ENCODE results near the gene GTPBP2. TPM values are rescaled to one million over a fixed set of nuclear protein-coding genes. Genes with fewer than 3 reads are reported as not detected.

Gene GTPBP2
- total and polyA plus RNA-seq, 2 of the 8 experiments (the other 6 are each of a cell fraction or from before 2014, with no cell fraction given), result 58.3 to 86.1 TPM

DNA sequence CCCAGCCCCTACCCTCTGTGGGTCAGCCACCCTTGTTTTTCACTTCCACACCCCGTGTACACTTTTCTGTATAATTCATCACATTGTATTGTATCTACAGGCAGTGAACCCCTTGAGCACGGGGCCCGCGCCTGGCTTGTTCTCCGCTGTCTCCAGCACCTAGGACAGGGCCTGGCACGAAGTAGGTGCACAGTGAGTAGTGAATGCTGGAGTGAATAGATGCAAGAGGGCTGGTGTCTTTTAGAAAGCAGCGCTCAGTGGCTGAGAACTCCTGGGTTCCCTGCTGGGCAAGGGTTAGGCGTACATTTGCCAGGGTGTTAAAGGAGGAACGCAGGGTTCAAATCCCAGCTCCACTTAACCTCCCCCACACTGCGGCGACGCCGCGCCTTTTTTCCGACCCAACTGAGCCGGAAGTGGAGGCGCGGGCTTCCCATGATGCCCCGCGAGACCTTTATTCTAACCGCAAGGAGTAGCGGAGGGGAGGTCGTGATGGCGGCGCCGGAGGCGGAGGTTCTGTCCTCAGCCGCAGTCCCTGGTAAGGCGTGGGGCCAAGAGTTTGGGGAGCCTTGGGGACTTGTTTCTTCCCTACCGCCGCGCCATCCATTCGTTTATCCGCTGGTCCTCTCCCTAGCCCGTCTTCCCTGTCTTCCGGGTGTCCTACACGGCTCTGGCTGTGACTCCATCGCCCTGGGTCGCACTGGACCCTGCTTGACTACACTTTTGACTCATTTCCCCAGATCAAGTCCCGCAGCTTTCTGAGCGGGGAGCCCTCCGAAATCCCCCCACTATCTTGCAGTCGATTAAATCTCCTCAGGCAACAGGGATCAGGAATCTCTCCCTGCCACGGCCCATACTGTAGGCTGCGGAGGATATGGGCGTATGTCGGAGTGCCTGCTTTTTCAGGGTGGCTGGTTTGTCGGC is 6.6 kb upstream of the GTPBP2 start, which contains the start of gene MAD2L1BP (continued):
- TF ChIP-seq CBX8 (IDR thresholded peaks at IDR 0.05; ENCODE audit: borderline replicate concordance, low read depth, low read length) (no peak), POLR2A (IDR thresholded peaks at IDR 0.05; ENCODE audit: control extremely low read depth in 1 of 2, low read depth in 2 of 2, low read length in 2 of 2) (peak; percentile 86 to 99), SUZ12 (IDR thresholded peaks at IDR 0.05; ENCODE audit: low read length) (no peak), TEAD4 (IDR thresholded peaks at IDR 0.05; ENCODE audit: low read depth, low read length) (no peak), CHD2 (IDR thresholded peaks at IDR 0.05; ENCODE audit: low read length) (peak; percentile 49; the same call in 1 of the 2 replicates), SIRT6 (IDR thresholded peaks at IDR 0.05; ENCODE audit: low read length) (no peak), SIN3A (conservative IDR thresholded peaks at IDR 0.05 in 1 of 2, IDR thresholded peaks at IDR 0.05 in 1 of 2; ENCODE audit: low read depth in 1 of 2, low read length in 2 of 2) (peak; percentile 45 to 81; a peak in 2 of 4 replicates), RXRA (IDR thresholded peaks at IDR 0.05; ENCODE audit: insufficient read depth, low read depth, low read length) (no peak), KDM4A (IDR thresholded peaks at IDR 0.05; ENCODE audit: low read depth, low read length, severe bottlenecking) (peak; percentile 68), SAP30 (IDR thresholded peaks at IDR 0.05; ENCODE audit: insufficient read depth, insufficient replicate concordance, low read length) (peak; percentile 67), KDM1A (IDR thresholded peaks at IDR 0.05; ENCODE audit: borderline replicate concordance, low read length) (peak; percentile 93; the same call in 1 of the 2 replicates), EZH2 (IDR thresholded peaks at IDR 0.05; ENCODE audit: low read depth, low read length, severe bottlenecking) (no peak), KDM5A (IDR thresholded peaks at IDR 0.05; ENCODE audit: low read length) (peak; percentile 57), GTF2F1 (IDR thresholded peaks at IDR 0.05; ENCODE audit: borderline replicate concordance, low read depth, low read length) (peak; percentile 64; the same call in 1 of the 2 replicates), HDAC2 (IDR thresholded peaks at IDR 0.05; ENCODE audit: borderline replicate concordance in 1 of 2, low read depth in 2 of 2, low read length in 2 of 2) (peak in 1 of 2 experiments; percentile 75; a peak in 1 of 4 replicates), POU5F1 (IDR thresholded peaks at IDR 0.05; ENCODE audit: low read depth, low read length) (no peak)
